GM21515 (cell line): ENCODE results near the gene CDH23.
A peak's percentile ranks its signal among the peaks of the same experiment; 100 is the strongest.

Source experiments
- ATAC-seq: cut with Tn5 transposase; IDR thresholded peaks from one replicate; pipeline ENCODE4 v1.9.1; 2021; ENCODE audit not compliant: unreplicated experiment

Gene CDH23

DNA sequence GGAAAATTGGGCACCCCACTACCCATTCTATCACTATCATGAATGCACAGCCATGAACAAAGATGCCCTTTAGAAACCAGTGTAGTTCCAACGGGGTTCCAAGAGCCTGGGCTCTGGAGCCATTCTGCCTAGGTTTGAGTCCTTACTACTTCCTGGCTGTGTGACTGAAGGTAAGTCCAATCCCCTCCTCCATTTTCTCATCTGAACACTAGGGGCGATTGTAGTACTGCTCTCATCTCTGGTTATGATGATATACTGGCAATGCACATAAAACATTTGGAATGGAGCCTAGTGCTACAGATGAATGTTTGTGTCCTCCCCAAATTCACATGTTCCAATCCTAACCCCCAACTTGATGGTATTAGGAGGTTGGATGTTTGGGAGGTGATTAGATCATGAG lies 28.1 kb upstream of the CDH23 start:
- no peak for ATAC-seq

DNA sequence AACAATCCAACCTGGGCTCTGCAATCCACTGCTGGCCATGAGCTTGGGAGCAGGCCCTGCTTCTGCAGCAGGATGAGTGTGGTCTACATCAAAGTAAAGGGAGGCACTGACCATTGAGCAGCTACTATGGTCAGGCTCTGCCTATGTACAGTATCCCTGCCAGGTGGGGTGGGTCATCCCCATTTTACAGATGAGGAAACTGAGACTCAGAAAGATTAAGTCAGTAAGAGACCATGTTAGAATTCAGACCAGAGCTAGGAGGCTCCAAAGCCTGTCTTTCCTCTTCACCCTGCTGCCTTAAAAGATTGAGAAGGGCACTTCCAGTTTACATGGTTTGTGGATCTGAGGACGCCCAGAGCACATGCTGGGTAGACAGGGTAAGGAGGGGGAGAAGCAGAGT lies 27.1 kb upstream of the CDH23 start:
- no peak for ATAC-seq

DNA sequence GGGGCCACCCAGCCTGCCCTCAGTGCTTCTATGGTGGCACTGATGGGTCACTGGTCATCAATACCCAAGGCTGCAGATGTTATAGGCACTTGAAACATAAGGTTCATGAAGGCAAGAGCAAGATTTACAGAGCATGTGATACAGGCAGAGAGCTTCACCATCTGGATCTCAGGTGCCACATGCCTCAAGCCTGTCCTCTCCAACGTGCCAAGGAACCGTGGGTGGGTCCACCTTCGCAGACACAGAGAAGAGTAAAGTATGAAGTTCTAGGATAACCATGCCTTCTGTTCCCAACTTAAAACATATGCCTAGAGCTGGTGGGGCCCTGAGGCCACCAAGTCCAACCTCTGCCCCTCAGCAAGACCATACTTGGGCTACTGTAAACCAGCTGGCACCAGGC lies 26.7 kb upstream of the CDH23 start:
- no peak for ATAC-seq

DNA sequence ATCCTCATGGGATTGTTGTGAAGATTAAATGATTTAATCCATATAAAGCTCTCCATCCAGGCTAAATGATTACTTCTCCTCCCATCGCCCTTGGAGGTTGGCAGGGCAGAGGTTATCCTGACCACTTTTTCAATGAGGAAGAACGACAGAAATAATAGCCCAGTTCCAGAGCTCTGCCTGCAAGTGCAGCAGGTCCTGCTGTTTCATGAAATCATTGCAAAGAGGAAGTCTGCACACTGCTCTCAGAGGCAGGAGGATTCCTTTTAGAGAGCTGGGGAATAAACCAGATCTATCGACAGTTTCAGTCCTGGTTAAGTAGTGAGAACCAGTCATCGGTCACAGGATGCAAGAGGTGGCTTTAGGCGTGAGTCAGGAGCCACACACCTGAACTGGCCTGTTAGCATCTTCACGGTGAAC lies 25.0 kb upstream of the CDH23 start:
- ATAC-seq: peak; percentile 47

DNA sequence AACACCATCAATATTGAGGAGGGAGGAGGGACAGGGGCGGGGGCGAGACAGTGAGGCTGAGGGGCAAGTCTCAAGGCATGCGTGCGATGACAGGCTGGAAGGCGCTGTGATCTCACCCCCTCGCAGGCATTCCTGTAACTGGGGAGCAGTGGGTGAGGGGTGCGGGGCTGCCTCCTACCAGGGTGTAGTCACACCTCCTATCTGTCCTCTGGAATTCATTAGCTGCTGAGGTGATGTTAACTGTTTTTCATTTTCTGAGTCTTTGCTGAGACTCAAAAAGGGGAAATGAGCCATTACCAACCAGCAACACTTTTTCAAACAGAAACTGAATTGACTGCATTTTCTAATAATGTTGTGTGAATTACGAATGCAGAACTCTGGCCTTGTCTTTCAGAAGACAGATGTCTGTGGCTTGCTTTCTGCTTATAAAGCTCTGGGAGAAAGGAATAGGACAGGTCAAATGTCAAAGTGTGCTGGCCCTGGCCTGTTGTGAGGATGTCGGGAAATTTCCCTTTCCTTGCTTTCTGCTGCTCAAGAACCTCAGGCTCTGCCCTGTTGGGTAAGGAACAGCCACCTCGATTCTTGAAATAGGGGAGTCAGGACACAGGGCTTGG lies 23.7 kb upstream of the CDH23 start:
- ATAC-seq: peak; percentile 38

DNA sequence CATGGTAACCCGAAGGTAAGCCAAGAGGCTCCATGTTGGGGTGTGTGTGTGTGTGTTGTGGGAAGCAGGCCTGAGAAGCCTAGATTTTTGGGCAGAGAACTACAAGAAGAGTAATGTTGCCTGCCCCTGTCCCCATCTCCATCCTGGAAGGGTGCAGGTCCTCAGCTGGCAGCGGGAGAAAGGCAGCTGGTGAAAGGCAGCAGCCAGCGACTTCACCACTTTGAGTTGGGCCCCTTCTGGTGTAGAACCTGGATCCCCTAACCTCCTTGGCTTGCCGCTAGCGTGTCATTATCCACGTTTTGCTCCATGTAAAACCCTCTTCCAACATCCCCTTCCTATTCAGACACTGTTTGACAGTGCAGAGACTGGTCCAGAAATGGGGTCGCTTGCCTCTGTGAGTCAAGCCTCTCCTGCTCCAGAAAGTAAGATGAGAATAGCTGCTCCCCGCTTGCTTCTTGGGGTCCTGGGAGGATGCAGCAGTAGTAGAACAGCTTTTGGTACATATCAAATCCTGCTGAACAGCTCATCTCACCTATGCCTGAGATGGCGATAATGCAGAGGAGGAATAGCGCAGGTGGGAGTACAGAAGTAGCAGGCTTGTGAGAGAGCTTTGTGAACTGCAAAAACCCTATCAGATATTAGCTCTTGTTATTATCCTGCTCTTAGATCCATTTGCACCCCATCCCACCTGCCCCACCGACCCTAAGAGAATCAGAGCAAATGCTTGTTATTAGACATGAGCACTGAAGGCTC lies 22.1 kb upstream of the CDH23 start:
- no peak for ATAC-seq

DNA sequence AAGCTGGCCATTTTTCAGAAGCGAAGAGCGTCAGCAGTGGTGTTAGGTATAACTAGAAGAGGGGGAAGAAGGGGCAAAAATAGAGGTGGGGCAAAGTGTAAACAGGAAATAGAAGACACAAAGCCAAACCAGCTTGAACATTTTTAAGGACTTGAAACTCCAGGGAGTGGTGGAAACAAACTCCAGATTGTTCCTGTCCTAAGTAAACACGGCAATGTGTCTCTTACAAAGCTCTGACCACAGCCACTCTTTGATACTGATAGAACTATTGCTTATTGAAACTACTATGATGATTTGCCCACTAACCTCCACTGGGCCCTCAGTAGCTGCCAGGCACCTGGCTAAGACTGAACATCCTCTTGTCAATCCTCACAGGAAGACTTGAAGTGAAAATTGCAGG lies 20.8 kb upstream of the CDH23 start:
- ATAC-seq: no peak

DNA sequence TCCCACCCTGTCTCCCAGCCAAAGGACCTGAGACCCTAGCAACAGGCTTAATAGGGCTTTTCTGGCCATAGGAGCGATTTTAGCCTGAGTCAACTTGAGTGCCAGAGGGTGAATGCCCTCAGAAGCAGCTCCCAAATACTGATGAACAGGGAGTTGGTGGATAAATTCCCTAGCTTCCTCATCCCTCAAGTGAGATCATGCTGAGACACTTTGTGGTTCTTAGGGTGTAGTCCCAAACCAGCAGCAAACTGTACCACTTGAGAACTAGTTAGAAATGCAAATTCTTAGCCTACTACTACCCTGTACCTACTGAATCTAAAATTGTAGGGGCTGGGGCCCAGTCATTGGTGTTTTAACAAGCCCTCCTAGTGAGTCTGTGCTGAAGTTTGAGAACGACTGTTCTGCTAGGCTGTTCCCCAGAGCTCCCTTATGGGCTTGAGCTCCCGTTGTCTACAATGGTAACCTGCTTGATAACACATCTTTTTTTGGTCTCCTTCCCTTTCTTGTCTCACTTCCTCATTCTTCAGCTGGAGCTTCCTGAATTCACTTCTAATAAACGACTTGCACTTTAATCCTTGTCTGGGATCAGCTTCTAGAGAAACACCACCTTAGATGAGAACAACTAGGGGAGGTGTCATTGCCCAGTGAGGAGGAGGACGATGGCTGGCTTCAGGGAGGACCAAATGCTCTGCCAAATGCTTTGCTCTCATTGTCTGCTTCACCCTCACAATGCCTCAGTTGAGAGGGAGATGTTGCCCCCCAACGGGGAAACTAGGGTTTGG lies 18.2 kb upstream of the CDH23 start:
- no peak for ATAC-seq

DNA sequence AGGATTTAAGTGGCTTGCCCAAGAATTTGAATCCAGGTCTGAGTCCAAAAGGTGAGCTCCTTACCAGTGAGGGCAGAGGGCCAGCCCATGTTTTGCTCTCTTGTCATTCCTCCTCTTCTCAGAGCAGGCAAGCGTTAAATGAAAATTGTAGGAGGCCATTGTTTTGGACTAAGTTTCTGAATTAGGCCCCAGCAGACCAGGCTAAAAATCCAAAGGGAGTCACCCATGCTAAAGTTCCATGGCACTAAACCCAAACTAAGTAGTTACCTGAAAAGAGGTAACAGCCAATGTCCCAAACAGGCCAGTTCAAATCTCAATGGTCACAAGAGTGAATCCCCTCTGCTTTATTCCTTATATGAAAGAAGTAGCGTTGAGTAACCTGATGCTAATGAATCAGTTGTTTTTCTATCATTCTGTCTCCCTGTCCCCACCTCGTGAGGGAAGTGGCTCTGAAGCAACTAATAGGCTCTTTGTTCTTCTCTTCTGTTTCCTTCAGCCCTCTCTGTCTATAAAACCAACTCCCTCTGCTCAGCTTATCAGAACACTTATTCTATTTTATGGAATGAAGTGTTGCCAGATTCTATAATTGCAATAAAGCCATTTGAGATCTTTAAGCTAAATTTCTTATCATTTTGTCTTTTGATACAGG lies 17.5 kb upstream of the CDH23 start:
- no peak for ATAC-seq

DNA sequence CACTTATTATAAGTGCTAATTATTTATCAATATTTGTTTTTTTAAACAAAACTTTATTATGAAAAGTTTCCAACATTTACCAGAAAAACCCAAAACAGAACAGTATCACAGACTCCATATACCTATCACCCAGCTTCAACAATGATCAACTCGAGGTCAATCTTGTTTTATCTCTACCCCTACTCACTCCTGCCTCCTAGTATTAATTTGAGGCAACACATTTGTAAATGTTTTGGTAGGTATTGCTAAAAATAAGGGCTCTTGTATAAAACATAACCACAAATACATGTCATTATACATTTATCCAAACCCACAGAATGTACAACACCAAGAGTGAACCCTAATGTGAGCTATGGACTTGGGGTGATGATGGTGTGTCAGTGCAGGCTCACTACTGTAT lies 15.9 kb upstream of the CDH23 start:
- ATAC-seq: no peak

DNA sequence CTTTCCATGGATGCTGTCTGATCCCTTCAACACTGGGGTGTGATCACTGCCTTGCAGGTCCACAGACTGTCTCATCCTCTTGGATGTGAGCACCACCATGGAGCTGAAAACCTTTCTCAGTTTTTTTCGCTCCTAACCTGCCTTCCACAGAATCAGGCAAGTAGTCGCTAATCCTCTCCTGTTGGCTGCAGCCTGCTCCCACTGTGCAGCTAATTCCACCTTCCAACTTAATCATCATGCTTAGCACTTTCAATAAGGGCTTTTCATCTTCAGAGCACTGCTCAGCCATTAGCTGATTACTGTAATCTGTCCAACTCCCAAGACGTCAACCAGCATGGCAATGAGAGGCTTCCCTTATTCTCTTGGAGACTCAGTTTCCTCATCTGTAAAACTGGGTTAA lies 15.1 kb upstream of the CDH23 start:
- no peak for ATAC-seq

DNA sequence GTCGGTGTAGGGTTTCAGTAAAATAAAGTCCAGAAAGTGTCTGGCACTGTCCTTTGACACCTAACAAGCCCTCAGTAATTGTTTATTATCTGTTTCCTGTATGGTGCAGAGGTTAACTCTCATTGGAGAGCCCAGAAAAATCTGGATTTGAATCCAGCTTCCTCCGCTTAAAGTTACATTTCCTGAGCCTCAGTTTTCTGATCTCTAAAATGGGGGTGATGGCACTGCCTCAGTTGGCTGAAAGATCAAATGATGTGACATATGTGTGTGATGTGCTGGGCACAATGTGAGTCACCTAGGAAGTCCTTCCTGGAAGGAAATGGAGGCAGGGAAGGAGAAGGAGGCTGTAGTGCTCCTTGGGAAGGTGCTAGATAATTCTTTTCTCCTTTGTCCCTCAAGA lies 14.7 kb upstream of the CDH23 start:
- ATAC-seq: no peak

DNA sequence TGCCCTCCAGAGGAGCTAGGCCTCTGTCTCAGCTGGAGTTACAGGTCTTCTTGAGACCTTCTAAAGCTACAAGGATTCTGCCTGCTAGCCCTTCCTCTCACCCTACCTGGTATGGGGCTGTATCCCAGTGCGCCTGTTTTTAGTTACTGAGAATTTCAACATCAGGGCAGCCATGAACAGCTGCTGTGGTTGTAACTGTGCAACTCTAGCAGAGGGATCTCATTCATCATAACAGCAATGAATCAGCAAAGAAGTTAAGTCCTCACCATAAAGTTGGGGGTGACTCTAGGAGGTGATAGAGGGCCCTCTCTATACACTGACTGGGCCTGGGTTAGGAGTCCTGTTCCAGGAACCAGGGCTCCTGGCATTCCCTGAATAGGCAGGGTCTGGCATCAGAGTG lies 14.0 kb upstream of the CDH23 start:
- no peak for ATAC-seq

DNA sequence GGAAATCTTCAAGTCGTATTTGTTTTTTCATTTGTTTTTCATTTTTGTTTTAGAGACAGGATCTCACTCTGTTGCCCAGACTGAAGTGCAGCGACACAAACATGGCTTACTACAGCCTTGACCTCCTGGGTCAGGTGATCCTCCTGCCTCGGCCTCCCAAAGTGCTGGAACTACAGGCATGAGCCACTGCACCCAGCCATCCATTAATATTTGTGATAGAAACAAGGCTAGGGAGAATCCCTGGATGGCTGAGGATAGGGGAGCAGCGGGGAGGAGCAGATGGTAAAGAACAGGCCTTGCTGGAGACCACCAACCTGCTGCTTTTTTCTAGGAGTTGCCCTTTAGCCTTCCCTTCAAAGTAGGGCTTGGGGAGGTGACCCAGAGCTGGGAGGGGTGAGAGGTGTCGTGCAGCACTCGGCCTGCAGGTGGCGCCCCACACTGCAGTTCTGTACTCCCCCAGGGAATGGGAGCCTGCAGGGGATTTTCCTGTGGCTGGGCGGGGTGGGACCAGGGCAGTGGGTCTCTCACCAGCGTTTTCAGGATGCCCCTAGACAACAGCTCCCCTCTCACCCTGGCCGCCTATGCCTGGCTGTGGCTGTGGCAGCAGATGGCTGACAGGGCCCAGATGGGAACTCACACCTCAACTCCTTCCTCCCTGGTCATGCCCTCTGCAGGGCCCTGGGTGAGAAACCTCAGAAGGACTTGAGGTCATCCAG lies 12.6 kb upstream of the CDH23 start:
- no peak for ATAC-seq

DNA sequence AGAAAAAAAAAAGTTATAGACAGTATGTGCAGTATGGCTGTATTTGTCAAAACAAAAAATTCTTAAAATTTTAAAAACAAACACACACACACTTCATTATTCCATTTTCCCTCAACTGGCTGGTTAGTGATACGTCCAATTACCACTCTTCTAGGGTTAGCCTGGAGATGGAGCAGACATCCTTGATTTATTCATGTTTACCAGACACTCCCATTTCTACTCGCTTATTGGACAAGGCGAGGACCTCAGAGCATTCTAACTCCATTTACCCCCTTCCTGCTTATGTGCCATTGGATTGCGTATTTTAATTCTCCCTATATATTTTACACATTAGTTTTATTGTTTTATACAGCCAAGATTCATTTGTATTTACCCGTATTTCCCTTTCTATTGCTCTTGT lies 8.5 kb upstream of the CDH23 start:
- no peak for ATAC-seq

DNA sequence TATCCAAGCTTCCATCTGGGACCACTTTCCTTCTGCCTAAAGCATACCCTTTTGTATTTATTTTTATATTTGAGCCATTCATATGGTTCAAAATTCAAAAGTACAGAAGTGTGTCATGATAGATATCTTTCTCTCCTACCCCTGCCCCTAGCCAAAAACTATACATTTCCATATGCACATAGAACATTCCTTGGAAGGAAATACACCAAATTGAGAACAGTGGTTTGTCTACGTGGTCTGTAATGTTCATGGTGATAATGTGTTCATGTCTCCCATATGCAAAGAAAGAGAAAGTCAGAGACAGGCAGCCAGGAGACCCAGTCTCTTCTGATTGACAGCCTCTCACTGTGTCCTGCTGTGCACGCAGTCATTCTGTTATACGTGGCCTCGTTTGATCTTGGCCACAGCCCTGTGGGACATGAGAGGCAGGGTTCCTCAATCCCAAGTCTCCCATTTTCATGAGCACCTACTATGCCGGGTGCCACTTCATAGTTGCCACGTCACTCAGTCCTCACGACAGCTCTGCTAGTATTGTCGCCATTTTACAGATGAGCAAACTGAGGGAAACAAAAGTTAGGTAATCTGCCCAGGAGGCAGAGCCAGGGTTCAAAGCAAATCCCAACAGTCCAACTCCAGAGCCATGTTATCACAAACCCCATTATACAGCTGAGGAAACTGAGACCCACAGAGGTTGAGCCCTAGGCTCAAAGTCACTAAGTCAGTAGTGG lies 8.0 kb upstream of the CDH23 start:
- no peak for ATAC-seq

DNA sequence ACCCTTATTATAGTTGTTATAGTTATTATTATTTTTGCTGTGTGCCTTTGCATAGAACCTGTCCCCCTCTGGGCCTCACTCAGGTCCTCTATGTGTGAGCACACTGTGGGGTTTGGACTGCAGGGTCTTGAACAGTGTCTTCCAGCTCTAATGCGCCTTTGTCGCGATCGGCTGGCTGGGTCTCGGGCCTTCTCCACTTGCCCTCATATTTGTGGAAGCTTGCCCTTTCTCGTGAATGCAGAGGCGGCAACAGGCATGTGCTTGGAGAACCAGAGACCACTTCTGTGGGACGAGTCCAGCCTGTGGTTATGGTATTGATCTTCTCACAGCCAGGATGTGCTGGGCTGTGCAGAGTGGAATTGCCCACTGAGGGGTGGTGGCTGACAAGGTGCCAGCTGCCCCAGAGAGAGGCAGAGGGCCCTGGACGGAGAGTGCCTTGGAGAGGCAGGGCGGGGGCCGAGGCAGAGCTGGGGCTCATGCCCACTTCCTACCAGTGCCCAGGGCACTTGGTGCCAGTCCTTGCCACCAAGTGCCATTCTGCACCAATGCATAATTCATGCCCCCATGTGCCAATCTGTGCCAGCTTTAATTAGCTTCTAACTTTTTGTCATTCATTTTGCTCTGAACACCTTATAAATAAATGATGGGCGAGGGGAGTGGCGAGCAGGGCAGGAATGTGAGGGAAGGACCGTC lies 6.8 kb upstream of the CDH23 start:
- no peak for ATAC-seq

DNA sequence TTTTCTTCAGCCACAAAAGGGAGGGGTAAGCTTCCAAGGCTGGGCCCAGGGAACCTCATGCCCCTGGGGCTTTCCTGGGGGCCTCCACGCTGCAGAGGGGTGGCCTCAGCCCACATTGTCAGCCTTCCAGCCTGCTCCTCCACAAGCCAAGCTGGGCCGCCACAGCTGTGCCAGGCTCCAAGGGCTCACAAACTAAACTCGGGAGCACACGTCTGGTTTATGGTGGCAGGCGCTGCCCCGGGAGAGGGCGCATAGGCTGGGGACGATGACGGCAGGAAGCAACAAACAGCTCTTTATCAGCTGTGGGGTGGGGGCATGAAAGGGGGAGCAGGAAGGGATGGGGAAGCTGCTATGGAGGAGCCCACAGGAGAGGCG lies 6.3 kb upstream of the CDH23 start:
- no peak for ATAC-seq

DNA sequence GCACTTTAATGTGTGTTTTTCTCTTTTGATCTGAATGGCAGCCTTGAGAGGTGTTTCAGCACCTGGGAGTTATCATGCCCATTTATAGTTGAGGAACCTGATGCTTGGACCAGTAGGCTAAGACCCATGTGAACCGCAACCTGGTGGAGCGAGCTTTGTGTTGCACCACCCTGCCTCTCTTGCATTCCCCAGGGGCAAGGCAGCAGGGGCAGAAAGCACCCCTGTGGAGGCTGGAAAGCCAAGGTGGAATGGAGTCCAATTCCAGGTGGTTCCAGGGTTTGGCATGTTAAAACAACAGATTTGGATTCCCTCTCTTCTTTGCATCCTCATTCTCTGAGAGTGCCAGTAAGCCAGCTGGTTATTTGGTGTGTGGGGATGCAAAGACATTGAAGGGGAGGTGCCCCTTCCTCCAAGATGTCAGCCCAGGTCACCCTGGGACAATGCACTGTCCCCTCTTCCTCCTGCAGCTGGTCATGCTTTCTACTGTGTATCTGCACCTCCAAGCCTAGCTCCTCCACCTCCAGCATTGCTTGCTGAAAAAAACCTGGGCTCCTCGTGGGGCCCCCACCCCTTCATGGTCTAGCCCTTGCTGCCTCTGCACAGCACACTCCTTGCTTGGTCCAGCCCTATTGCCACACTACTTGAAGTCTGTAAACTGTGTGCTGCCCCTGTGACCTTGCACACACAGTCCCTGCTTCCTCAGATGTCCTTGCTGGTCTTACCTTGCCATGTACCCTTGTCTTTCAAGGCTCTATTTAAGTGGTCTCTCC lies 5.6 kb upstream of the CDH23 start:
- ATAC-seq: no peak
